NB4 (cell line): ENCODE data around the gene BHLHA15.

ENCODE experiments used
- DNase-seq: peaks from one replicate; pipeline ENCODE4 v3.0.0; 2010; ENCODE audit warnings: low read depth
- H3K4me3 ChIP-seq: one replicate; pipeline ENCODE4 v1.5.1; 2011; ENCODE audit warnings: mild to moderate bottlenecking, low read depth, low read length, moderate library complexity
- MAX ChIP-seq: IDR thresholded peaks from 2 replicates; pipeline ENCODE4 v1.6.1; 2011; ENCODE audit warnings: low read depth, low read length
- MYC ChIP-seq: IDR thresholded peaks from 2 replicates; pipeline ENCODE4 v1.6.1; 2011; ENCODE audit warnings: low read depth, low read length
- POLR2A ChIP-seq: IDR thresholded peaks from 2 replicates; pipeline ENCODE4 v1.6.1; 2011; ENCODE audit warnings: mild to moderate bottlenecking; ENCODE audit not compliant: insufficient read length; ENCODE audit errors: extremely low read depth
- TF ChIP-seq, protein P1 (sequence below): IDR thresholded peaks from one replicate; pipeline ENCODE4 v1.5.1; 2012; ENCODE audit warnings: low read depth, low read length

Gene BHLHA15

GRCh38 chr7:98225913-98226614 lies 14.8 kb downstream of the BHLHA15 start:
- DNase-seq = no peak
- TF ChIP-seq POLR2A (no peak), MAX (no peak), MYC (no peak)
- TF ChIP-seq, protein P1, sequence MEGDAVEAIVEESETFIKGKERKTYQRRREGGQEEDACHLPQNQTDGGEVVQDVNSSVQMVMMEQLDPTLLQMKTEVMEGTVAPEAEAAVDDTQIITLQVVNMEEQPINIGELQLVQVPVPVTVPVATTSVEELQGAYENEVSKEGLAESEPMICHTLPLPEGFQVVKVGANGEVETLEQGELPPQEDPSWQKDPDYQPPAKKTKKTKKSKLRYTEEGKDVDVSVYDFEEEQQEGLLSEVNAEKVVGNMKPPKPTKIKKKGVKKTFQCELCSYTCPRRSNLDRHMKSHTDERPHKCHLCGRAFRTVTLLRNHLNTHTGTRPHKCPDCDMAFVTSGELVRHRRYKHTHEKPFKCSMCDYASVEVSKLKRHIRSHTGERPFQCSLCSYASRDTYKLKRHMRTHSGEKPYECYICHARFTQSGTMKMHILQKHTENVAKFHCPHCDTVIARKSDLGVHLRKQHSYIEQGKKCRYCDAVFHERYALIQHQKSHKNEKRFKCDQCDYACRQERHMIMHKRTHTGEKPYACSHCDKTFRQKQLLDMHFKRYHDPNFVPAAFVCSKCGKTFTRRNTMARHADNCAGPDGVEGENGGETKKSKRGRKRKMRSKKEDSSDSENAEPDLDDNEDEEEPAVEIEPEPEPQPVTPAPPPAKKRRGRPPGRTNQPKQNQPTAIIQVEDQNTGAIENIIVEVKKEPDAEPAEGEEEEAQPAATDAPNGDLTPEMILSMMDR = no peak
- H3K4me3 ChIP-seq = no peak overlapping the region

GRCh38 chr7:98227939-98228338 lies 16.7 kb downstream of the BHLHA15 start:
- no peak overlapping the region for H3K4me3 ChIP-seq
- DNase-seq = no peak
- TF ChIP-seq POLR2A = no peak
- TF ChIP-seq MAX = no peak
- TF ChIP-seq, protein P1 = no peak
- TF ChIP-seq MYC = no peak

DNA sequence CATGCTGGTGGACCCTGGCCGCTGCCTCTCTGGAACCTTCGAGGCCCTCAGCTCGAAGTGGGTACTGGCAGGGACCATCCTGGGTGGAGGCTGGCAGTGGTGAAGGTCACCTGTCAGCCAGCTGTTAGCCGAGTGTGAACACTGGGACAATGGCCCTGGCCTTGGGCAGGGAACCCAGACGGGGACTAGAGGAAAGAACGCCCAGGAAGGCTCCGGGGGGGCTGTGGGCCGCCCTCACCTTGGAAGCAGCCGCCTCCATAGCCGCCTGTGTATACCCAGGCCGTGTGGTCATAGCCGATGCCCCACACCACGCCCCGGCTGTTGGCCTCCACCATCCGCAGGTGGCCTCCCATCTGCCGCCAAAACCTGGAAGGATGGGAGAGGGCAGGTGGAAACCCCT lies 17.6 kb downstream of the BHLHA15 start:
- TF ChIP-seq MYC = no peak
- TF ChIP-seq MAX = no peak
- TF ChIP-seq POLR2A = no peak
- TF ChIP-seq, protein P1 = no peak
- no peak for DNase-seq
- H3K4me3 ChIP-seq = no peak overlapping the region

DNA sequence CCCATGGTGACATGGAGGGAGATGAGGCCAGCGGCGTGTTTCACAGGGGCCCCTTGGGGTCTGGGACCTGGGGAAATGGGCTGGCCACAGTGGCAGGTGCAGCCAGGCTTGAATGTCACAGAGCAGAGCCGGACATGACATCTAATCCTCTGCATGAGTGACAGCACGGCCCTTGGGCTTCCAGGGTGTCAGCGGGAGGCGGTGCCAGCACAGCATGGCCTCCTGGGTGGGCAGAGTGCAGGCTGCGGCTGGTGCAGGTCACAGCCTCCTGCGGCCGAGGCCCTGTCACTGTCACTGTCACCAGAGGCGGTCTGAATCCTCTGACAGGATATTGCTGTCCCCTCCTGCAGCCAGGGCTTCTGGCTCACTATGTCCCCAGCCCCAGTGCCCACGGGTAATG lies 18.2 kb downstream of the BHLHA15 start:
- no peak overlapping the region for H3K4me3 ChIP-seq
- DNase-seq = no peak
- TF ChIP-seq MAX (no peak), POLR2A (no peak), MYC (no peak)
- TF ChIP-seq, protein P1 = no peak

DNA sequence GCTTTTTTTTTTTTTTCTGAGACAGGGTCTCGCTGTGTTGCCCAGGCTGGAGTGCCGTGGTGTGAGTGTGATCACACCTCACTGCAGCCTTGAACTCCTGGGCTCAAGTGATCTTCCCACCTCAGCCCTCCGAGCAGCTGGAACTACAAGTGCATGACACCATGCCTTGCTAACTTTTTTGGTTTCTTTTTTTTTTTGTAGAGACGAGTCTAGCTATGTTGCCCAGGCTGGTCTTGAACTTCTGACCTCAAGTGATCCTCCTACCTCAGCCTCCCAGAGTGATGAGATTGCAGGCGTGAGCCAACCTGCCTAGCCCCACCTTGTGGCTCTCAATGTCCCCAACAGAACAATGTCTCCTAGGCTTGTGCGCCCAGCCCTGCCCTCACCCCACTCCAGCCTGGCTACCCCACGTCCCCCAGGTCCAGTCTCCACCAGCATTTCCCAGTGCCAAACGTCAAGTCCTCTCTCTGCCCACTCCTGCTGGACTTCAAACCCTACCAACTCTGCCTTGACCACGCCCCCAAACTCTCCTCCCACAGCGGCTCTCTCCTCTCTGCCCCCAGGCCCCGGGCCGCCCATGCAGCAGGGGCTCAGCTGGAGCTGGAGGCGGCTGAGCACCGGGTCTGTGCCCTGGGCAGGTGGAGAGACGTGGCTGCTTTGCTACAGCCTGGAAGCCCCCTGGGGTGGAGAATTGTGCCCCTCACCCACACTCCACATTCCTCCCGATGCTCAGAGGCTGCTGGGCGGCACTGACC lies 18.9 kb downstream of the BHLHA15 start:
- no peak overlapping the region for H3K4me3 ChIP-seq
- TF ChIP-seq POLR2A (no peak), MYC (no peak), MAX (no peak)
- TF ChIP-seq, protein P1 = no peak
- DNase-seq = no peak
